Measurements from ENCODE around the gene SLC12A7. TPM values are rescaled to one million over a fixed set of nuclear protein-coding genes. Genes with fewer than 3 reads are reported as not detected.

SLC12A7 gene
- total RNA-seq (2014; rRNA removed; shearing (Covaris generic)), result 23.5 and 31.1 TPM in 2 replicates

DNA sequence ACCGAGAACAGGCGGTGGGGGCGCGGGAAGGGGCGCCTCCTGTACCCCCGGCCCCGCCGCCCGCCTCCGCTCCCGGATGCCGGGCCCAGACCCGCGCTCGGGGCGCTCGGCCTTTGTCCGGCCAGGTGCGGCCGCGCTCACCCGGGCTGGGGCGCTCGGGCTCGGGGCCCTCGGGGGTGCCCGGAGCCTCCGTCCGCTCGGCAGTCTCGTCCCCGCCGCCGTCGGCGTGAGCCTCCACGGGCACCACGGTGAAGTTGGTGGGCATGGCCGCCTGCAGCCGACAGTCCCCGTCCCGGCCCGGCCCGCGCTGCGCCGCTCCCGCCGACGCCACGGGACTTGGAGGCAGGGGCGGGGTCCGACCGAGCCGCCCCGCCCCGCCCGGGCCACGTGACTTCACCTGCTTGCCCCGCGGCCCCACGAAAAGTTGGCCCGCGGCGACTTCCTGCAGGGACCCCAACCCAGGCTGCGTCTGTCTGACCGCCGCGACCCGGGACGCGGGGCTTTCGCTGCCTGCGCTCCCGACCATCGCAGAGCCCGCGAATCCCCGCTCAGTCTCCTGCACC lies at the start of gene SLC12A7:
Gene SLC12A7, minus strand, starts transcription at position 337 of the 563 bp plus-strand sequence. Its CDS starts 72 bp downstream, at position 265.

DNA sequence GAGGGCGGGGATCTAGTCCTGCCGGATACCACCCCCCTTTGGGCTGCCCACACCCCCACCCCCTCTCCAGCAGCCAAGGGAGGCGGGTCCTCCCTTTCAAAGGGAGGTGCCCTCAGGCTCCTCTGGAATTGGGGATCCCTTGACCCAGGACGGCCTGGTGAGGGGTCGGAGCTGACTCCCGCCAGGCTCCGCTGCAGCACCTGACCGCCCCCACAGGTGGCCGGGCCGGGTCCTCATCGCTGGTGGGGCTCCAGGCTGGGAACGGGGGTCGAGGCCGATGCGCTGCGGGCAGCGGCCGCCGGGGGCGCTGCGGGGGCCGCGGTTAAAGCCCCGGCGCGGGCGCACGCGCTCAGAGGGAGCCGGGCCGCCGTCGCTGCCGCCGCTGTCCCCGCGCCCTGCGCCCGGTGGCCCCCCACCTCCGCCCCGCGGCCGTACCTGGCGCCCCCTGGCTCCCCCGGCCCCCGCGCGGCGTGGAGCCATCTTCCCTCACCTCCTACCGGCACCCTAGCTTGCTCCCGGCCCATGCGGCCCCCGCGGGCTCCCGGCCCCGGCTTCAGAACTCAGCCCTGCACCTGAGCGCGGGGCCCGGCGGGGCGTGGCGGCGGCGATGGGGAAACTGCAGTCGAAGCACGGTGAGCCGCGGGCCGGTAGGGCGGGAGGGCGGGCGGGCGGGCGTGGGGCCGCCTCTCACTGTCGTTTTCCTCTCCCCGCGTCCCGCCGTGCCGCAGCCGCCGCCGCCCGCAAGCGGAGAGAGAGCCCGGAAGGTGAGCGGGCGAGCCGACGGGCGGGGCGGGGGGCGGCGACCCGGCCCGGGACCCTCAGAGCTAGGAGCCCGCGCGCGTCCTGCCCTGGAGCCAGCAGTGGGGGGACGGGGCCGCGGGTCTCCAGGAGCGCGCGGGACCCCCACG lies 103.2 kb downstream of the SLC12A7 start, which contains the start of gene NKD2:
Gene NKD2, plus strand, starts transcription at position 352 of the 908 bp plus-strand sequence. Its CDS starts 256 bp downstream, at position 608.

Small RNA genes lying within 50 kb of the gene (small RNA-seq; reads per million reads assigned to genes)
- gene MIR4635, result not detected

Other genes starting within 250 kb of the SLC12A7 start
- gene BRD9, start 219.3 kb downstream of the SLC12A7 start, total RNA-seq (2014; rRNA removed; shearing (Covaris generic)), result 61.0 and 66.9 TPM in 2 replicates
- gene TRIP13, start 219.2 kb downstream of the SLC12A7 start, total RNA-seq (2014; rRNA removed; shearing (Covaris generic)), result 65.7 and 71.6 TPM in 2 replicates
- 0.49 and 0.72 TPM in 2 replicates for gene NKD2, start 103.3 kb downstream of the SLC12A7 start, total RNA-seq (2014; rRNA removed; shearing (Covaris generic))
- not detected in 2 replicates for gene SLC6A19, start 89.5 kb upstream of the SLC12A7 start, total RNA-seq (2014; rRNA removed; shearing (Covaris generic))
- gene SLC6A18, start 113.3 kb upstream of the SLC12A7 start, total RNA-seq (2014; rRNA removed; shearing (Covaris generic)), result not detected in 2 replicates
- 4.1 and 5.4 TPM in 2 replicates for gene TERT, start 183.0 kb upstream of the SLC12A7 start, total RNA-seq (2014; rRNA removed; shearing (Covaris generic))
- gene CLPTM1L, start 233.0 kb upstream of the SLC12A7 start, total RNA-seq (2014; rRNA removed; shearing (Covaris generic)), result 254 and 276 TPM in 2 replicates

Measured in A375 (cell line).